ENCODE results near the gene TTPAL.

Gene TTPAL

GRCh38 chr20:44438782-44439181 lies 36.9 kb upstream of the TTPAL start:
- POLR2A ChIA-PET: no interaction called here
- H3K4me3 ChIP-seq (ENCODE audit: low read depth, low read length): no peak overlapping the region
- TF ChIP-seq CTCF (IDR thresholded peaks at IDR 0.05; ENCODE audit: insufficient read depth, low read length, missing control alignments): no peak
- no peak for DNase-seq (ENCODE audit: low read depth, low spot score)
- CTCF ChIA-PET: interaction anchor here (1.4 kb wide), 2 partner anchors 18 to 21 kb away, joined by 3 read pairs; no protein-coding TSS in a partner anchor

GRCh38 chr20:44439318-44439717 lies 36.4 kb upstream of the TTPAL start:
- TF ChIP-seq CTCF (IDR thresholded peaks at IDR 0.05; ENCODE audit: insufficient read depth, low read length, missing control alignments): no peak
- CTCF ChIA-PET: interaction anchor here (1.4 kb wide), 2 partner anchors 19 to 21 kb away, joined by 3 read pairs; no protein-coding TSS in a partner anchor

GRCh38 chr20:44442298-44443070 lies 33.2 kb upstream of the TTPAL start:
- ChIA-PET CTCF (no interaction called here), POLR2A (no interaction called here)
- DNase-seq (ENCODE audit: low read depth, low spot score): no peak
- no peak overlapping the region for H3K4me3 ChIP-seq (ENCODE audit: low read depth, low read length)
- no peak for TF ChIP-seq CTCF (IDR thresholded peaks at IDR 0.05; ENCODE audit: insufficient read depth, low read length, missing control alignments)

More at GRCh38 chr20:44439318-44439717, 36.4 kb upstream of the TTPAL start:
- POLR2A ChIA-PET: no interaction called here
- H3K4me3 ChIP-seq (ENCODE audit: low read depth, low read length): no peak overlapping the region
- no peak for DNase-seq (ENCODE audit: low read depth, low spot score)

GRCh38 chr20:44445742-44446710 lies 29.6 kb upstream of the TTPAL start:
- no peak for DNase-seq (ENCODE audit: low read depth, low spot score)
- no peak for TF ChIP-seq CTCF (IDR thresholded peaks at IDR 0.05; ENCODE audit: insufficient read depth, low read length, missing control alignments)
- no peak overlapping the region for H3K4me3 ChIP-seq (ENCODE audit: low read depth, low read length)
- CTCF ChIA-PET: interaction anchor here (0.9 kb wide), 1 partner anchor 62 kb away, joined by 3 read pairs; no protein-coding TSS in a partner anchor
- POLR2A ChIA-PET: interaction anchor here (0.6 kb wide), 1 partner anchor 62 kb away, joined by 3 read pairs; no protein-coding TSS in a partner anchor

GRCh38 chr20:44447827-44448419 lies 27.8 kb upstream of the TTPAL start:
- POLR2A ChIA-PET: no interaction called here
- TF ChIP-seq CTCF (IDR thresholded peaks at IDR 0.05; ENCODE audit: insufficient read depth, low read length, missing control alignments): no peak
- CTCF ChIA-PET: interaction anchor here (0.8 to 1.2 kb wide), 2 partner anchors 14 to 63 kb away, joined by 3 to 4 read pairs; no protein-coding TSS in a partner anchor
- no peak for DNase-seq (ENCODE audit: low read depth, low spot score)
- H3K4me3 ChIP-seq (ENCODE audit: low read depth, low read length): no peak overlapping the region
